Hepatocyte (in vitro differentiated cells): ENCODE data around the gene ITGB2.

Experiments used
- CTCF ChIP-seq: fragments of 200-600 bp; sonication (generic); IDR thresholded peaks from 2 replicates; pipeline ENCODE4 v1.5.1; 2016; ENCODE audit warnings: antibody characterized with exemption, mild to moderate bottlenecking; ENCODE audit not compliant: poor library complexity
- EZH2 ChIP-seq: fragments of 200-600 bp; sonication (generic); IDR thresholded peaks from 2 replicates; pipeline ENCODE4 v1.6.1; 2016; ENCODE audit warnings: antibody characterized with exemption, mild to moderate bottlenecking, borderline replicate concordance
- EZH2phosphoT487 ChIP-seq: fragments of 200-600 bp; sonication (generic); IDR thresholded peaks from one replicate; pipeline ENCODE4 v1.6.1; 2018; ENCODE audit warnings: antibody characterized with exemption, mild to moderate bottlenecking, low read depth, moderate library complexity; ENCODE audit not compliant: unreplicated experiment, severe bottlenecking

DNA sequence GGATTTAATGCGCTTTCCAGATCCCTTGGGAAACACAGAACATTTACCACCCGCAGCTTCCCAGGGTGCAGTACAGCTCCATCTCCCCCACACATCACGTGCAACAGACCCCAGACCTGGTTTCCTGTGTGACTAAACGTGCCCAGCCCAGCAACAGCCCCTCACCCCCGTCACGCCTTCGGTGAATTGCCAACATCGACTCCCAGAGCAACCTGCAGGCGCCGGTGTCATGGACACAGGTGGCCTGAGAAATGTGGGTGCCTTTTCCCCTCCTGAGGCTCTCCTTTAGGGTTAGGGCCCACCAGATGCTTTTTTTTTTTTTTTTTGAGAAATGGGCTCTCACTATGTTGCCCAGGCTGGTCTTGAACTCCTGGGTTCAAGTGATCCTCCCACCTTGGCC lies 78.6 kb downstream of the ITGB2 start:
- no peak for TF ChIP-seq CTCF
- TF ChIP-seq EZH2, result no peak
- TF ChIP-seq EZH2phosphoT487, result no peak
